DOHH2 (cell line): ENCODE results near the gene VGLL4.

Source experiments
- H3F3A ChIP-seq: fragments of 200-600 bp; sonication (generic), shearing (Covaris generic); 2 replicates; pipeline ENCODE4 v1.6.0; 2016; ENCODE audit warnings: antibody characterized with exemption, mild to moderate bottlenecking; ENCODE audit not compliant: control insufficient read depth, insufficient read depth
- H3K27ac ChIP-seq: fragments of 200-600 bp; sonication (generic); 2 replicates; pipeline ENCODE4 v1.5.1; 2014; ENCODE audit warnings: low read depth, mild to moderate bottlenecking, low read length, moderate library complexity
- H3K27me3 ChIP-seq: fragments of 200-600 bp; sonication (generic); 2 replicates; pipeline ENCODE4 v1.6.1; 2014; ENCODE audit warnings: mild to moderate bottlenecking, low read length, mixed read lengths; ENCODE audit not compliant: control insufficient read depth
- H3K36me3 ChIP-seq: fragments of 200-600 bp; sonication (generic); 2 replicates; pipeline ENCODE4 v1.6.1; 2014; ENCODE audit warnings: mild to moderate bottlenecking, low read length, moderate library complexity, mixed read lengths; ENCODE audit not compliant: control insufficient read depth
- H3K4me1 ChIP-seq: fragments of 200-600 bp; sonication (generic); 2 replicates; pipeline ENCODE4 v1.6.1; 2014; ENCODE audit warnings: mild to moderate bottlenecking, low read length, mixed read lengths; ENCODE audit not compliant: control insufficient read depth
- H3K4me2 ChIP-seq: fragments of 200-600 bp; sonication (generic); 2 replicates; pipeline ENCODE4 v1.6.0; 2014; ENCODE audit warnings: mild to moderate bottlenecking, low read length, moderate library complexity
- H3K4me3 ChIP-seq: fragments of 200-600 bp; sonication (generic); 2 replicates; pipeline ENCODE4 v1.5.1; 2014; ENCODE audit warnings: mild to moderate bottlenecking, low read length, mixed read lengths
- H3K79me2 ChIP-seq: fragments of 200-600 bp; sonication (generic); 2 replicates; pipeline ENCODE4 v1.6.1; 2014; ENCODE audit warnings: mild to moderate bottlenecking, low read length, mixed read lengths; ENCODE audit not compliant: control insufficient read depth
- H3K9me2 ChIP-seq: fragments of 200-600 bp; sonication (generic); replicated peaks from 2 replicates; pipeline ENCODE4 v1.6.1; 2014; ENCODE audit warnings: mild to moderate bottlenecking, low read length, mixed read lengths; ENCODE audit not compliant: control insufficient read depth
- H3K9me3 ChIP-seq: fragments of 200-600 bp; sonication (generic); 2 replicates; pipeline ENCODE4 v1.6.1; 2014; ENCODE audit warnings: antibody characterized with exemption, low read length, mixed read lengths; ENCODE audit not compliant: control insufficient read depth, insufficient read depth
- H4K20me1 ChIP-seq: fragments of 200-600 bp; sonication (generic); 2 replicates; pipeline ENCODE4 v1.6.0; 2014; ENCODE audit warnings: low read depth, mild to moderate bottlenecking, antibody characterized with exemption, low read length, moderate library complexity; ENCODE audit not compliant: control insufficient read depth, insufficient read depth
- CTCF ChIP-seq: fragments of 200-600 bp; sonication (generic); IDR thresholded peaks from one replicate; pipeline ENCODE4 v1.5.1; 2014; ENCODE audit warnings: antibody characterized with exemption, mild to moderate bottlenecking, low read depth, low read length; ENCODE audit not compliant: poor library complexity, severe bottlenecking
- EZH2phosphoT487 ChIP-seq: fragments of 200-600 bp; sonication (generic); IDR thresholded peaks from 2 replicates; pipeline ENCODE4 v1.6.1; 2017; ENCODE audit warnings: borderline replicate concordance, mild to moderate bottlenecking, antibody characterized with exemption, low read length, moderate library complexity, mixed read lengths

Gene VGLL4

GRCh38 chr3:11635680-11636393, 7.9 kb downstream of the VGLL4 start:
- Histone ChIP-seq H3F3A (no peaks in the 10 kb centered on the region), H3K36me3 (peaks cover 56% of the 10 kb centered on the region), H3K27ac (no peak overlapping the region), H3K9me2 (no peaks in the 10 kb centered on the region), H4K20me1 (peaks cover 70% of the 10 kb centered on the region), H3K79me2 (peaks cover 100% of the 10 kb centered on the region), H3K4me3 (no peak overlapping the region), H3K4me1 (peaks cover 68% of the 10 kb centered on the region), H3K9me3 (no peaks in the 10 kb centered on the region), H3K27me3 (no peaks in the 10 kb centered on the region), H3K4me2 (no peak overlapping the region)
- TF ChIP-seq CTCF (no peak), EZH2phosphoT487 (no peak)

- H3K36me3 ChIP-seq = peaks cover 50% of the 10 kb centered on the region
- H3K79me2 ChIP-seq = peaks cover 100% of the 10 kb centered on the region
- TF ChIP-seq CTCF (no peak), EZH2phosphoT487 (no peak)
- no peak overlapping the region for H3K4me3 ChIP-seq
- H3K27me3 ChIP-seq = no peaks in the 10 kb centered on the region
- H3K9me2 ChIP-seq = no peaks in the 10 kb centered on the region
- H3K4me2 ChIP-seq = no peak overlapping the region
- H3K27ac ChIP-seq = no peak overlapping the region
- H3F3A ChIP-seq = no peaks in the 10 kb centered on the region
- H3K4me1 ChIP-seq = peaks cover 61% of the 10 kb centered on the region
- peaks cover 66% of the 10 kb centered on the region for H4K20me1 ChIP-seq
- no peaks in the 10 kb centered on the region for H3K9me3 ChIP-seq
Observed at GRCh38 chr3:11634974-11635612, 8.6 kb downstream of the VGLL4 start.

- no peak overlapping the region for H3K27ac ChIP-seq
- no peaks in the 10 kb centered on the region for H3K9me3 ChIP-seq
- no peak overlapping the region for H3K4me3 ChIP-seq
- no peaks in the 10 kb centered on the region for H3K9me2 ChIP-seq
- H3K27me3 ChIP-seq = no peaks in the 10 kb centered on the region
- H3K4me1 ChIP-seq = peaks cover 53% of the 10 kb centered on the region
- peaks cover 40% of the 10 kb centered on the region for H3K36me3 ChIP-seq
- TF ChIP-seq CTCF = no peak
- no peak for TF ChIP-seq EZH2phosphoT487
- H4K20me1 ChIP-seq = peaks cover 59% of the 10 kb centered on the region
- no peaks in the 10 kb centered on the region for H3F3A ChIP-seq
- peaks cover 100% of the 10 kb centered on the region for H3K79me2 ChIP-seq
- H3K4me2 ChIP-seq = no peak overlapping the region
Observed at GRCh38 chr3:11634081-11634635, 9.6 kb downstream of the VGLL4 start.
